ENCODE data around the gene AIFM2. TPM values are rescaled to one million over a fixed set of nuclear protein-coding genes. Genes with fewer than 3 reads are reported as not detected.

The AIFM2 gene
- total and polyA plus RNA-seq, 3 donors from 2014 or later, result 7.1 to 9.7 (median 7.1) TPM

- H3K4me3 ChIP-seq, result peak overlapping the region in 1 of 2 donors; percentile 75
- H3K27me3 ChIP-seq, result no peaks in the 10 kb centered on the region
- DNase-seq, result no peak
- peaks cover 16% of the 10 kb centered on the region for H3K4me1 ChIP-seq
- H3K9me3 ChIP-seq, result no peaks in the 10 kb centered on the region
- WGBS, 2 donors, result 66 to 78% methylated on average over 17 to 18 of the region's 18 CpGs
- TF ChIP-seq POLR2A (IDR thresholded peaks at IDR 0.05) (no peak), CTCF (IDR thresholded peaks at IDR 0.05) (no peak)
- intact Hi-C loops (cut with DNase I; ENCODE audit: low total_unique reads), result no loop called here
- H3K27ac ChIP-seq, result no peak overlapping the region
- H3K36me3 ChIP-seq (ENCODE audit: low read depth, missing control alignments), result no peaks in the 10 kb centered on the region
These were observed 11.9 kb upstream of the AIFM2 start for GRCh38 chr10:70144372-70145110.

GRCh38 chr10:70142555-70142954 lies 9.9 kb upstream of the AIFM2 start:
- TF ChIP-seq CTCF (IDR thresholded peaks at IDR 0.05) (no peak), POLR2A (IDR thresholded peaks at IDR 0.05) (no peak)
- WGBS, 2 donors, result 97% methylated on average over 7 to 10 of the region's 10 CpGs
- Histone ChIP-seq H3K27me3 (no peaks in the 10 kb centered on the region), H3K4me1 (peaks cover 15% of the 10 kb centered on the region), H3K36me3 (ENCODE audit: low read depth, missing control alignments) (no peaks in the 10 kb centered on the region), H3K9me3 (no peaks in the 10 kb centered on the region), H3K27ac (no peak overlapping the region), H3K4me3 (no peak overlapping the region)
- no peak for DNase-seq
- intact Hi-C loops (cut with DNase I; ENCODE audit: low total_unique reads), result no loop called here

- Histone ChIP-seq H3K4me3 (no peak overlapping the region), H3K27me3 (no peaks in the 10 kb centered on the region), H3K27ac (no peak overlapping the region), H3K4me1 (peaks cover 6% of the 10 kb centered on the region), H3K9me3 (no peaks in the 10 kb centered on the region), H3K36me3 (ENCODE audit: low read depth, missing control alignments) (no peaks in the 10 kb centered on the region)
- TF ChIP-seq POLR2A (IDR thresholded peaks at IDR 0.05), result no peak
- TF ChIP-seq CTCF (IDR thresholded peaks at IDR 0.05), result no peak
- intact Hi-C loops (cut with DNase I; ENCODE audit: low total_unique reads), result no loop called here
- no peak for DNase-seq
- WGBS, 2 donors, result 93 to 95% methylated on average over 5 of the region's 5 CpGs
These were observed 7.7 kb upstream of the AIFM2 start for GRCh38 chr10:70140297-70140696.

GRCh38 chr10:70139997-70140250 lies 7.3 kb upstream of the AIFM2 start:
- intact Hi-C loops (cut with DNase I; ENCODE audit: low total_unique reads), result no loop called here
- H3K4me1 ChIP-seq, result peaks cover 2% of the 10 kb centered on the region
- 90 to 91% methylated on average over 2 to 6 of the region's 6 CpGs for WGBS, 2 donors
- no peak overlapping the region for H3K27ac ChIP-seq
- no peak for DNase-seq
- H3K4me3 ChIP-seq, result no peak overlapping the region
- no peaks in the 10 kb centered on the region for H3K27me3 ChIP-seq
- TF ChIP-seq POLR2A (IDR thresholded peaks at IDR 0.05), result no peak
- no peaks in the 10 kb centered on the region for H3K36me3 ChIP-seq (ENCODE audit: low read depth, missing control alignments)
- H3K9me3 ChIP-seq, result no peaks in the 10 kb centered on the region

GRCh38 chr10:70139151-70139996 lies 6.7 kb upstream of the AIFM2 start:
- intact Hi-C loops (cut with DNase I; ENCODE audit: low total_unique reads), result no loop called here
- DNase-seq, result no peak
- WGBS, 2 donors, result 73 to 92% methylated on average over 4 to 11 of the region's 11 CpGs

More at GRCh38 chr10:70139151-70139996, 6.7 kb upstream of the AIFM2 start:
- no peaks in the 10 kb centered on the region for H3K36me3 ChIP-seq (ENCODE audit: low read depth, missing control alignments)
- TF ChIP-seq POLR2A (IDR thresholded peaks at IDR 0.05), result no peak
- TF ChIP-seq CTCF (IDR thresholded peaks at IDR 0.05), result no peak
- H3K27ac ChIP-seq, result no peak overlapping the region
- no peaks in the 10 kb centered on the region for H3K9me3 ChIP-seq
- H3K4me1 ChIP-seq, result no peaks in the 10 kb centered on the region
- H3K4me3 ChIP-seq, result no peak overlapping the region
- no peaks in the 10 kb centered on the region for H3K27me3 ChIP-seq

All from testis (tissue), 3 donors.